Urinary bladder (tissue), 4 donors: ENCODE data around the gene ACACB. TPM values are rescaled to one million over a fixed set of nuclear protein-coding genes. Genes with fewer than 3 reads are reported as not detected.
A peak's percentile ranks its signal among the peaks of the same experiment; 100 is the strongest.

Source experiments
- DNase-seq: peaks from one replicate; pipeline ENCODE4 v3.0.0-alpha.2; 2015; ENCODE audit errors: extremely low spot score
- H3K27ac ChIP-seq: one replicate; pipeline ENCODE4 v1.5.1; 2013; ENCODE audit warnings: low read depth, mild to moderate bottlenecking, moderate library complexity
- H3K36me3 ChIP-seq: one replicate; pipeline ENCODE4 v1.6.1; 2013; ENCODE audit warnings: mild to moderate bottlenecking, moderate library complexity; ENCODE audit not compliant: insufficient read depth
- H3K4me1 ChIP-seq: one replicate; pipeline ENCODE4 v1.6.1; 2013; ENCODE audit warnings: mild to moderate bottlenecking, moderate library complexity; ENCODE audit not compliant: insufficient read depth
- H3K4me3 ChIP-seq: one replicate; pipeline ENCODE4 v1.5.1; 2013; ENCODE audit warnings: low read depth, low read length
- WGBS: extraction: QIAGEN DNeasy Blood & Tissue Kit; methylation state at CpG from one replicate; pipeline ENCODE4 v1.1.7; 2013; 5-methylcytosine and 5-hydroxymethylcytosine counted together
- polyA plus RNA-seq: library from polyadenylated mRNA; stranded (reverse); fragments of 200-250 nt; gene quantifications from one replicate; pipeline ENCODE4 v1.2.3, GENCODE V29; 2013
- total RNA-seq: library from RNA; depleted of rRNA; stranded (reverse); fragments of >200 nt; gene quantifications from one replicate; pipeline ENCODE4 v1.2.3, GENCODE V29; 2014
- donor health status: healthy with polysubstance abuse.
- donor health status: healthy.

Gene ACACB
- total and polyA plus RNA-seq, 2 donors, result 34.5 to 53.5 TPM

- Histone ChIP-seq H3K4me1 (no peaks in the 10 kb centered on the region), H3K36me3 (no peaks in the 10 kb centered on the region), H3K27ac (no peak overlapping the region), H3K4me3 (no peak overlapping the region)
- 93% methylated on average over 8 of the region's 8 CpGs for WGBS
- no peak for DNase-seq
Observed at GRCh38 chr12:109256011-109256410, 139.6 kb downstream of the ACACB start.

- no peaks in the 10 kb centered on the region for H3K36me3 ChIP-seq
- DNase-seq, result no peak
- 83% methylated on average over 6 of the region's 6 CpGs for WGBS
- H3K27ac ChIP-seq, result no peak overlapping the region
- no peaks in the 10 kb centered on the region for H3K4me1 ChIP-seq
- H3K4me3 ChIP-seq, result no peak overlapping the region
Observed at GRCh38 chr12:109258201-109258600, 141.8 kb downstream of the ACACB start.

- Histone ChIP-seq H3K36me3 (no peaks in the 10 kb centered on the region), H3K4me1 (no peaks in the 10 kb centered on the region), H3K4me3 (no peak overlapping the region), H3K27ac (no peak overlapping the region)
- DNase-seq, result no peak
- WGBS, result 86% methylated on average over 16 of the region's 16 CpGs
Observed at GRCh38 chr12:109258607-109259544, 142.5 kb downstream of the ACACB start.

- no peak for DNase-seq
Observed at GRCh38 chr12:109259545-109259895, 143.1 kb downstream of the ACACB start.

GRCh38 chr12:109261087-109261486 is 144.7 kb downstream of the ACACB start:
- 96% methylated on average over 1 of the region's 1 CpG for WGBS
- no peak for DNase-seq
- Histone ChIP-seq H3K4me3 (no peak overlapping the region), H3K4me1 (no peaks in the 10 kb centered on the region), H3K36me3 (peaks cover 1% of the 10 kb centered on the region), H3K27ac (no peak overlapping the region)

More at GRCh38 chr12:109259545-109259895, 143.1 kb downstream of the ACACB start:
- Histone ChIP-seq H3K27ac (no peak overlapping the region), H3K36me3 (no peaks in the 10 kb centered on the region), H3K4me1 (no peaks in the 10 kb centered on the region), H3K4me3 (no peak overlapping the region)
- 90% methylated on average over 1 of the region's 1 CpG for WGBS

- H3K4me1 ChIP-seq, result no peaks in the 10 kb centered on the region
- 95% methylated on average over 2 of the region's 2 CpGs for WGBS
- DNase-seq, result no peak
- H3K27ac ChIP-seq, result no peak overlapping the region
- H3K4me3 ChIP-seq, result no peak overlapping the region
- H3K36me3 ChIP-seq, result peaks cover 3% of the 10 kb centered on the region
Observed at GRCh38 chr12:109261939-109262338, 145.6 kb downstream of the ACACB start.

- peaks cover 3% of the 10 kb centered on the region for H3K36me3 ChIP-seq
- no peak for DNase-seq
- H3K27ac ChIP-seq, result no peak overlapping the region
- H3K4me1 ChIP-seq, result no peaks in the 10 kb centered on the region
- 98% methylated on average over 3 of the region's 3 CpGs for WGBS
- H3K4me3 ChIP-seq, result no peak overlapping the region
Observed at GRCh38 chr12:109263439-109263838, 147.1 kb downstream of the ACACB start.

- DNase-seq, result peak; percentile 20
- Histone ChIP-seq H3K27ac (no peak overlapping the region), H3K36me3 (peaks cover 3% of the 10 kb centered on the region), H3K4me3 (no peak overlapping the region), H3K4me1 (no peaks in the 10 kb centered on the region)
- WGBS, result 40% methylated on average over 23 of the region's 23 CpGs
Observed at GRCh38 chr12:109264095-109264942, 147.9 kb downstream of the ACACB start.

GRCh38 chr12:109264943-109265650 is 148.7 kb downstream of the ACACB start:
- WGBS, result 93% methylated on average over 27 of the region's 27 CpGs
- Histone ChIP-seq H3K27ac (no peak overlapping the region), H3K36me3 (peaks cover 3% of the 10 kb centered on the region), H3K4me3 (no peak overlapping the region), H3K4me1 (no peaks in the 10 kb centered on the region)
- DNase-seq, result no peak

GRCh38 chr12:109266106-109266879 is 149.9 kb downstream of the ACACB start:
- Histone ChIP-seq H3K4me3 (no peak overlapping the region), H3K4me1 (no peaks in the 10 kb centered on the region), H3K36me3 (peaks cover 3% of the 10 kb centered on the region), H3K27ac (no peak overlapping the region)
- no peak for DNase-seq
- 77% methylated on average over 16 of the region's 16 CpGs for WGBS

GRCh38 chr12:109267361-109267760 is 151.0 kb downstream of the ACACB start:
- 86% methylated on average over 14 of the region's 14 CpGs for WGBS
- peaks cover 3% of the 10 kb centered on the region for H3K36me3 ChIP-seq

GRCh38 chr12:109268896-109269295 is 152.5 kb downstream of the ACACB start:
- H3K4me3 ChIP-seq, result no peak overlapping the region
- no peaks in the 10 kb centered on the region for H3K4me1 ChIP-seq
- H3K27ac ChIP-seq, result no peak overlapping the region
- DNase-seq, result no peak
- peaks cover 3% of the 10 kb centered on the region for H3K36me3 ChIP-seq
- 93% methylated on average over 4 of the region's 4 CpGs for WGBS

More at GRCh38 chr12:109267361-109267760, 151.0 kb downstream of the ACACB start:
- DNase-seq, result no peak
- Histone ChIP-seq H3K27ac (no peak overlapping the region), H3K4me1 (no peaks in the 10 kb centered on the region), H3K4me3 (no peak overlapping the region)

GRCh38 chr12:109269428-109269827 is 153.0 kb downstream of the ACACB start:
- Histone ChIP-seq H3K4me3 (no peak overlapping the region), H3K36me3 (peaks cover 3% of the 10 kb centered on the region), H3K4me1 (no peaks in the 10 kb centered on the region), H3K27ac (no peak overlapping the region)
- no peak for DNase-seq
- WGBS, result 56% methylated on average over 3 of the region's 3 CpGs
